ENCODE measurements around the gene TNS3. TPM values are rescaled to one million over a fixed set of nuclear protein-coding genes. Genes with fewer than 3 reads are reported as not detected.
"Not testable (repeated sequence)": the region's sequence is repeated elsewhere in the genome, so short reads cannot be mapped to it uniquely, and the experiment has no call there.

Gene TNS3
- total RNA-seq, 1 donor from 2014 or later, result 89.8 TPM

GRCh38 chr7:47587351-47587750 is 5.4 kb upstream of the TNS3 start:
- H3K9me3 ChIP-seq, result no peaks in the 10 kb centered on the region
- no peak overlapping the region for H3K27ac ChIP-seq
- intact Hi-C loops (cut with DNase I), result no loop called here
- DNase-seq (ENCODE audit: low spot score in 2 of 2), result peak in 1 of 2 donors; percentile 76
- no peaks in the 10 kb centered on the region for H3K27me3 ChIP-seq
- no peak for TF ChIP-seq CTCF (IDR thresholded peaks at IDR 0.05)
- H3K4me3 ChIP-seq, result no peak overlapping the region
- H3K36me3 ChIP-seq, result no peaks in the 10 kb centered on the region
- peaks cover 7 to 43% of the 10 kb centered on the region in 2 donors for H3K4me1 ChIP-seq

GRCh38 chr7:47586925-47587324 is 5.0 kb upstream of the TNS3 start:
- no peaks in the 10 kb centered on the region for H3K36me3 ChIP-seq
- H3K27me3 ChIP-seq, result no peaks in the 10 kb centered on the region
- peaks cover 7 to 42% of the 10 kb centered on the region in 2 donors for H3K4me1 ChIP-seq
- no peak overlapping the region for H3K27ac ChIP-seq
- intact Hi-C loops (cut with DNase I), result no loop called here
- DNase-seq (ENCODE audit: low spot score in 2 of 2), result no peak
- TF ChIP-seq CTCF (IDR thresholded peaks at IDR 0.05), result no peak
- no peaks in the 10 kb centered on the region for H3K9me3 ChIP-seq
- H3K4me3 ChIP-seq, result no peak overlapping the region

- peaks cover 7 to 41% of the 10 kb centered on the region in 2 donors for H3K4me1 ChIP-seq
- H3K9me3 ChIP-seq; intact Hi-C loops (cut with DNase I); H3K4me3 ChIP-seq; H3K27me3 ChIP-seq; H3K27ac ChIP-seq; DNase-seq (ENCODE audit: low spot score in 2 of 2); H3K36me3 ChIP-seq: not testable (repeated sequence)
Observed at GRCh38 chr7:47586161-47586670, 4.3 kb upstream of the TNS3 start.

- Histone ChIP-seq H3K4me3 (no peak overlapping the region), H3K36me3 (no peaks in the 10 kb centered on the region), H3K27me3 (no peaks in the 10 kb centered on the region), H3K9me3 (no peaks in the 10 kb centered on the region), H3K27ac (peak overlapping the region; percentile 85 to 88), H3K4me1 (peaks cover 7 to 45% of the 10 kb centered on the region in 2 donors)
- intact Hi-C loops (cut with DNase I), result loop anchor here (2.0 to 5.0 kb wide), 9 partner anchors 47 to 233 kb away; no protein-coding TSS in a partner anchor
- no peak for TF ChIP-seq CTCF (IDR thresholded peaks at IDR 0.05)
- DNase-seq (ENCODE audit: low spot score in 2 of 2), result no peak
Observed at GRCh38 chr7:47584536-47584895, 2.6 kb upstream of the TNS3 start.

GRCh38 chr7:47583739-47584535 is 2.0 kb upstream of the TNS3 start:
- intact Hi-C loops (cut with DNase I), result loop anchor here (2.0 to 5.0 kb wide), 10 partner anchors 47 to 233 kb away; no protein-coding TSS in a partner anchor
- Histone ChIP-seq H3K27me3 (no peaks in the 10 kb centered on the region), H3K9me3 (no peaks in the 10 kb centered on the region), H3K36me3 (no peaks in the 10 kb centered on the region), H3K4me3 (no peak overlapping the region), H3K27ac (peak overlapping the region; percentile 85 to 88), H3K4me1 (peaks cover 7 to 49% of the 10 kb centered on the region in 2 donors)
- TF ChIP-seq CTCF (IDR thresholded peaks at IDR 0.05), result no peak
- DNase-seq (ENCODE audit: low spot score in 2 of 2), result peak in 1 of 2 donors; percentile 76

Data from ascending aorta (tissue), 2 donors.